ENCODE results near the gene SLC4A2.

DNA sequence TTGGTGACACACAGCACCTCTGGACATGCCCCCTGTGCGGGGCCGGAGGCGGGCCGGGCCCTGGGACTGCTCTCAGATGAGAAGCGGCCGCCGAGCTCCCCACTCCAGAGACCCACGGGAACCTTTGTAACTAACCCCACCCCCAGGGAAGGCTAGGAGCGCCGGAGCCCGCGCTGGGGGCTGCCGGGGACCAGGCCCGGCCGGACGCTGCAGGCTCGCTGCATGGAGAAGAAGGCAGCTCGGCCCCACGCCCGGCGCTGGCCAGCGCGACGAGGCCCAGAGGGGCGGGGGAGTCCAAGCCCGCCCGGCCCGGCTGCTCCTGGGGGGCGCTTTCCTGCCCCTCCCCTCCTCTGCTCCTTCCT lies 63.4 kb downstream of the SLC4A2 start:
- no peak for TF ChIP-seq CTCF (IDR thresholded peaks at IDR 0.05)
- TF ChIP-seq POLR2A (IDR thresholded peaks at IDR 0.05), result no peak
